Breast epithelium (tissue), 4 donors: ENCODE measurements around the gene GNMT. TPM values are rescaled to one million over a fixed set of nuclear protein-coding genes. Genes with fewer than 3 reads are reported as not detected.

ENCODE experiments used
- DNase-seq, 2 donors: peaks; one replicate each; pipeline ENCODE4 v3.0.0-alpha.2; 2019; ENCODE audit warnings: low spot score in 2 of 2
- H3K27ac ChIP-seq, 2 donors: fragments of 200-600 bp; sonication (generic) in 1 of 2; one replicate each; pipeline ENCODE4 v1.5.1; 2016 to 2019; ENCODE audit warnings: mild to moderate bottlenecking in 1 of 2
- H3K27me3 ChIP-seq, 2 donors: fragments of 200-600 bp; sonication (generic) in 1 of 2; one replicate each; pipeline versions ENCODE4 v1.5.1 to v1.6.0; 2017 to 2019; ENCODE audit warnings: control low read depth in 1 of 2, mild to moderate bottlenecking in 1 of 2
- H3K36me3 ChIP-seq: fragments of 200-600 bp; one replicate; pipeline ENCODE4 v1.5.1; 2019
- H3K4me1 ChIP-seq, 2 donors: fragments of 200-600 bp; sonication (generic); one replicate each; pipeline ENCODE4 v1.5.1; 2016 to 2019; ENCODE audit warnings: control low read depth in 1 of 2
- H3K4me3 ChIP-seq, 3 donors: fragments of 200-600 bp; sonication (generic); 1 replicate in 2 of 3; 2 replicates in 1 of 3; pipeline ENCODE4 v1.5.1; 2016 to 2019; ENCODE audit warnings: mild to moderate bottlenecking in 3 of 3, moderate library complexity in 2 of 3
- H3K9me3 ChIP-seq, 2 donors: fragments of 200-600 bp; sonication (generic) in 1 of 2; one replicate each; pipeline ENCODE4 v1.5.1; 2016 to 2019; ENCODE audit warnings: control low read depth in 1 of 2
- CTCF ChIP-seq, 3 donors: fragments of 450-650 bp; IDR thresholded peaks; one replicate each; pipeline ENCODE4 v1.5.1; 2016 to 2017; ENCODE audit warnings: antibody characterized with exemption in 3 of 3, mild to moderate bottlenecking in 3 of 3, moderate library complexity in 3 of 3
- POLR2A ChIP-seq: fragments of 450-650 bp; IDR thresholded peaks from one replicate; pipeline ENCODE4 v1.6.1; 2016; ENCODE audit warnings: antibody characterized with exemption, mild to moderate bottlenecking, moderate library complexity
- POLR2AphosphoS5 ChIP-seq, 3 donors: sonication (generic); formaldehyde crosslinking; IDR thresholded peaks; one replicate each; pipeline ENCODE4 v1.6.1; 2017; ENCODE audit warnings: antibody characterized with exemption in 3 of 3
- intact Hi-C: fragments of 100-400 bp; cut with DNase I; formaldehyde crosslinking; loops from one replicate; pipeline ENCODE4 v1.15.1; 2023; ENCODE audit warnings: low total_unique reads
- total RNA-seq, 3 donors: library from RNA; depleted of rRNA; stranded (reverse); fragments of >200 nt; gene quantifications; one replicate each; pipeline ENCODE4 v1.1.0, GENCODE V29; 2016

The GNMT gene
- total RNA-seq, 3 donors from 2014 or later: 0.32 to 5.9 (median 1.8) TPM

GRCh38 chr6:42961020-42961470, 491 bp downstream of the GNMT start:
- Histone ChIP-seq H3K4me1 (no peaks in the 10 kb centered on the region), H3K36me3 (no peaks in the 10 kb centered on the region), H3K4me3 (peak overlapping the region; percentile 41 to 69 (median 59)), H3K27me3 (no peaks in the 10 kb centered on the region), H3K9me3 (no peaks in the 10 kb centered on the region), H3K27ac (peak overlapping the region; percentile 16 to 17)
- DNase-seq: no peak
- intact Hi-C loops: no loop called here
- TF ChIP-seq CTCF (IDR thresholded peaks at IDR 0.05): no peak
- TF ChIP-seq POLR2A: no peak
- TF ChIP-seq POLR2AphosphoS5 (IDR thresholded peaks at IDR 0.05): no peak

- Histone ChIP-seq H3K4me3 (no peak overlapping the region), H3K9me3 (no peaks in the 10 kb centered on the region), H3K4me1 (no peaks in the 10 kb centered on the region), H3K27me3 (no peaks in the 10 kb centered on the region), H3K36me3 (no peaks in the 10 kb centered on the region), H3K27ac (no peak overlapping the region)
- no peak for DNase-seq
- intact Hi-C loops: no loop called here
- TF ChIP-seq POLR2A (no peak), POLR2AphosphoS5 (IDR thresholded peaks at IDR 0.05) (no peak), CTCF (IDR thresholded peaks at IDR 0.05) (no peak)
Measured at GRCh38 chr6:42962096-42962495, 1.5 kb downstream of the GNMT start.

- Histone ChIP-seq H3K27me3 (no peaks in the 10 kb centered on the region), H3K9me3 (no peaks in the 10 kb centered on the region), H3K4me1 (no peaks in the 10 kb centered on the region), H3K36me3 (no peaks in the 10 kb centered on the region), H3K4me3 (no peak overlapping the region), H3K27ac (no peak overlapping the region)
- TF ChIP-seq CTCF (IDR thresholded peaks at IDR 0.05) (no peak), POLR2AphosphoS5 (IDR thresholded peaks at IDR 0.05) (no peak), POLR2A (no peak)
- intact Hi-C loops: no loop called here
- DNase-seq: no peak
Measured at GRCh38 chr6:42962502-42963178, 2.1 kb downstream of the GNMT start.

- Histone ChIP-seq H3K36me3 (no peaks in the 10 kb centered on the region), H3K27me3 (no peaks in the 10 kb centered on the region), H3K9me3 (no peaks in the 10 kb centered on the region), H3K27ac (no peak overlapping the region), H3K4me3 (no peak overlapping the region), H3K4me1 (no peaks in the 10 kb centered on the region)
- no peak for TF ChIP-seq POLR2A
- TF ChIP-seq CTCF (IDR thresholded peaks at IDR 0.05): no peak
- no peak for TF ChIP-seq POLR2AphosphoS5 (IDR thresholded peaks at IDR 0.05)
- no peak for DNase-seq
- intact Hi-C loops: no loop called here
Measured at GRCh38 chr6:42963179-42963854, 2.8 kb downstream of the GNMT start.

- H3K4me1 ChIP-seq: no peaks in the 10 kb centered on the region
- TF ChIP-seq POLR2AphosphoS5 (IDR thresholded peaks at IDR 0.05) (no peak), CTCF (IDR thresholded peaks at IDR 0.05) (no peak)
- intact Hi-C loops: no loop called here
- no peaks in the 10 kb centered on the region for H3K36me3 ChIP-seq
- H3K4me3 ChIP-seq: no peak overlapping the region
- H3K9me3 ChIP-seq: no peaks in the 10 kb centered on the region
- no peak overlapping the region for H3K27ac ChIP-seq
- no peaks in the 10 kb centered on the region for H3K27me3 ChIP-seq
- DNase-seq: no peak
Measured at GRCh38 chr6:42963855-42964605, 3.5 kb downstream of the GNMT start.
